Trophoblast cell (in vitro differentiated cells and primary cell): ENCODE data around the gene SCAMP5.

Source experiments
- DNase-seq, 2 donors: peaks; one replicate each; pipeline ENCODE4 v3.0.0-alpha.2; 2016
- H2AFZ ChIP-seq: 2 replicates; pipeline ENCODE4 v1.6.1; 2013; ENCODE audit warnings: low read length, moderate library complexity, mild to moderate bottlenecking; ENCODE audit not compliant: insufficient read depth, poor library complexity
- H2AK5ac ChIP-seq: 2 replicates; pipeline ENCODE4 v1.6.1; 2013; ENCODE audit warnings: mild to moderate bottlenecking, low read length
- H2BK120ac ChIP-seq: 2 replicates; pipeline ENCODE4 v1.6.1; 2013; ENCODE audit warnings: low read length, mild to moderate bottlenecking, moderate library complexity; ENCODE audit not compliant: insufficient read depth, poor library complexity
- H2BK12ac ChIP-seq: 2 replicates; pipeline ENCODE4 v1.6.1; 2013; ENCODE audit warnings: mild to moderate bottlenecking, low read length, moderate library complexity
- H2BK5ac ChIP-seq: 2 replicates; pipeline ENCODE4 v1.6.1; 2013; ENCODE audit warnings: low read length, low read depth, moderate library complexity, mild to moderate bottlenecking; ENCODE audit not compliant: poor library complexity
- H3K14ac ChIP-seq: 2 replicates; pipeline ENCODE4 v1.6.1; 2013; ENCODE audit warnings: mild to moderate bottlenecking, low read length
- H3K18ac ChIP-seq: 2 replicates; pipeline ENCODE4 v1.6.1; 2013; ENCODE audit warnings: mild to moderate bottlenecking, low read length
- H3K23ac ChIP-seq: 2 replicates; pipeline ENCODE4 v1.6.1; 2013; ENCODE audit warnings: low read length
- H3K27ac ChIP-seq: 2 replicates; pipeline ENCODE4 v1.5.1; 2013; ENCODE audit warnings: low read depth, mild to moderate bottlenecking, inconsistent platforms, low read length, moderate library complexity
- H3K27me3 ChIP-seq: 2 replicates; pipeline ENCODE4 v1.6.1; 2013; ENCODE audit warnings: inconsistent platforms, mild to moderate bottlenecking, low read length, moderate library complexity; ENCODE audit not compliant: insufficient read depth
- H3K36me3 ChIP-seq, 2 experiments: 1 replicate in 1 of 2; 2 replicates in 1 of 2; pipeline ENCODE4 v1.6.1; 2013; ENCODE audit warnings: low read length in 2 of 2, mild to moderate bottlenecking in 2 of 2, moderate library complexity in 1 of 2; ENCODE audit not compliant: insufficient read depth in 2 of 2, control insufficient read depth in 1 of 2
- H3K4ac ChIP-seq: 2 replicates; pipeline ENCODE4 v1.6.1; 2013; ENCODE audit warnings: low read depth, mild to moderate bottlenecking, low read length, moderate library complexity
- H3K4me1 ChIP-seq, 2 experiments: 1 replicate in 1 of 2; 2 replicates in 1 of 2; pipeline ENCODE4 v1.6.1; 2013; ENCODE audit warnings: low read length in 2 of 2, mild to moderate bottlenecking in 2 of 2, moderate library complexity in 1 of 2; ENCODE audit not compliant: insufficient read depth in 2 of 2, control insufficient read depth in 1 of 2
- H3K4me2 ChIP-seq: 2 replicates; pipeline ENCODE4 v1.6.1; 2013; ENCODE audit warnings: inconsistent platforms, mild to moderate bottlenecking, low read length, moderate library complexity
- H3K4me3 ChIP-seq: 2 replicates; pipeline ENCODE4 v1.5.1; 2013; ENCODE audit warnings: mild to moderate bottlenecking, low read depth, low read length, inconsistent platforms
- H3K79me1 ChIP-seq: one replicate; pipeline ENCODE4 v1.6.1; 2013; ENCODE audit warnings: low read length
- H3K79me2 ChIP-seq: 2 replicates; pipeline ENCODE4 v1.6.1; 2013; ENCODE audit warnings: low read length, mild to moderate bottlenecking; ENCODE audit not compliant: control insufficient read depth, insufficient read depth, poor library complexity
- H3K9ac ChIP-seq: 2 replicates; pipeline ENCODE4 v1.6.1; 2013; ENCODE audit warnings: mild to moderate bottlenecking, low read length
- H3K9me3 ChIP-seq: 2 replicates; pipeline ENCODE4 v1.6.1; 2013; ENCODE audit warnings: low read depth, mild to moderate bottlenecking, control low read depth, inconsistent platforms, low read length; ENCODE audit not compliant: insufficient read depth
- H4K12ac ChIP-seq: 2 replicates; pipeline ENCODE4 v1.6.1; 2013; ENCODE audit warnings: low read depth, mild to moderate bottlenecking, low read length, moderate library complexity
- H4K8ac ChIP-seq: 2 replicates; pipeline ENCODE4 v1.6.1; 2013; ENCODE audit warnings: low read depth, mild to moderate bottlenecking, low read length, moderate library complexity
- H4K91ac ChIP-seq: one replicate; pipeline ENCODE4 v1.6.1; 2013; ENCODE audit warnings: low read depth, mild to moderate bottlenecking, low read length, moderate library complexity
- WGBS: extraction: QIAGEN DNeasy Blood & Tissue Kit; methylation state at CpG from one replicate; pipeline ENCODE4 v1.1.7; 2013; ENCODE audit warnings: missing lambda C conversion rate; ENCODE audit not compliant: insufficient read length, insufficient coverage; ENCODE audit errors: extremely low coverage; 5-methylcytosine and 5-hydroxymethylcytosine counted together

Gene SCAMP5

DNA sequence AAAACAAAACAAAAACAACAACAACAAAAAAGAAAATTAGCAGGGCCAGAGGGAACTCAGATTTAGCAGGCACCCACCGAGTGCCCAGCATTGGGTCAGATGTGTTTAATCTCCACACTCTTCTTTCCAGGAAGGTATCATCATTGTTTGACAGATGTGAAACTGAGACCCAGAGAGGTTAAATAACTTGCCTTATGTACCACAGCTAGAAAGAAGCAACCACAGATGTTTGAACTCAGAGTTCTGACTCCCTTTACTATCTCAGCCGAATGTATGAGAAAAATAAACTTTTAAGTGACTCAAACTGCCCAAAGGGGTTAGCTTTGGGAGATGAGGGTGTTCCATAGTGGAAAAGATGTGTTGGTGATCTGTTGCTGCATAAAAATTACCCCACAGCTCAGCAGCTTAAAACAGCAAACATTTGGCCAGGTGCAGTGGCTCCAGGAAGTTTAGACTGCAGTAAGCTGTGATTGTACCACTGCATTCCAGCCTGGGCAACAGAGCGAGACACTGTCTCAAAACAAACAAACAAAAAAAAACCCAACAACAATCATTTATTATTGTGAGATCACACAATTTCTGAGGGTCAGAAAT lies 34.3 kb upstream of the SCAMP5 start:
- peaks cover 45% of the 10 kb centered on the region for H3K27me3 ChIP-seq
- H3K79me2 ChIP-seq = no peaks in the 10 kb centered on the region
- WGBS = no CpG with 5 or more reads among the region's 3 CpGs
- H2AFZ ChIP-seq = no peak overlapping the region
- no peak overlapping the region for H2BK5ac ChIP-seq
- no peaks in the 10 kb centered on the region for H3K79me1 ChIP-seq
- H3K4me1 ChIP-seq = peaks cover 11 to 12% of the 10 kb centered on the region in 2 experiments
- H3K4me2 ChIP-seq = no peak overlapping the region
- no peak overlapping the region for H2BK12ac ChIP-seq
- H2BK120ac ChIP-seq = no peak overlapping the region
- H2AK5ac ChIP-seq = no peak overlapping the region
- H3K23ac ChIP-seq = no peak overlapping the region
- H3K9ac ChIP-seq = no peak overlapping the region
- H3K27ac ChIP-seq = no peak overlapping the region
- H3K9me3 ChIP-seq = peaks cover 4% of the 10 kb centered on the region
- H4K8ac ChIP-seq = no peak overlapping the region
- H3K36me3 ChIP-seq = no peaks in the 10 kb centered on the region
- H3K4ac ChIP-seq = no peak overlapping the region
- no peak overlapping the region for H3K18ac ChIP-seq
- H4K91ac ChIP-seq = no peak overlapping the region
- no peak overlapping the region for H3K14ac ChIP-seq
- DNase-seq = no peak
- no peak overlapping the region for H4K12ac ChIP-seq
- H3K4me3 ChIP-seq = no peak overlapping the region

GRCh38 chr15:74961616-74962015 lies 33.7 kb upstream of the SCAMP5 start:
- no peak overlapping the region for H4K8ac ChIP-seq
- H3K4me1 ChIP-seq = peaks cover 7 to 8% of the 10 kb centered on the region in 2 experiments
- H3K4me3 ChIP-seq = no peak overlapping the region
- H2BK120ac ChIP-seq = no peak overlapping the region
- H3K23ac ChIP-seq = no peak overlapping the region
- no peak overlapping the region for H4K91ac ChIP-seq
- H3K9me3 ChIP-seq = peaks cover 4% of the 10 kb centered on the region
- no peak overlapping the region for H2BK5ac ChIP-seq
- H3K27ac ChIP-seq = no peak overlapping the region
- no peak for DNase-seq
- H3K27me3 ChIP-seq = peaks cover 40% of the 10 kb centered on the region
- no peaks in the 10 kb centered on the region for H3K79me2 ChIP-seq
- H4K12ac ChIP-seq = no peak overlapping the region
- no peak overlapping the region for H3K4me2 ChIP-seq
- no peaks in the 10 kb centered on the region for H3K79me1 ChIP-seq
- H3K9ac ChIP-seq = no peak overlapping the region
- no peak overlapping the region for H3K14ac ChIP-seq
- no peak overlapping the region for H3K4ac ChIP-seq
- H3K18ac ChIP-seq = no peak overlapping the region
- H2BK12ac ChIP-seq = no peak overlapping the region
- H2AK5ac ChIP-seq = no peak overlapping the region
- no peaks in the 10 kb centered on the region for H3K36me3 ChIP-seq
- no CpG with 5 or more reads among the region's 5 CpGs for WGBS
- no peak overlapping the region for H2AFZ ChIP-seq

- no peak overlapping the region for H3K18ac ChIP-seq
- H3K4me3 ChIP-seq = no peak overlapping the region
- H3K4me2 ChIP-seq = no peak overlapping the region
- H2BK5ac ChIP-seq = no peak overlapping the region
- no peaks in the 10 kb centered on the region for H3K79me1 ChIP-seq
- H3K23ac ChIP-seq = no peak overlapping the region
- H2AK5ac ChIP-seq = no peak overlapping the region
- no peak overlapping the region for H3K4ac ChIP-seq
- peaks cover 2% of the 10 kb centered on the region for H3K9me3 ChIP-seq
- H3K14ac ChIP-seq = no peak overlapping the region
- H2BK12ac ChIP-seq = no peak overlapping the region
- H4K8ac ChIP-seq = no peak overlapping the region
- no peak overlapping the region for H2AFZ ChIP-seq
- H2BK120ac ChIP-seq = no peak overlapping the region
- DNase-seq = no peak
- H3K27me3 ChIP-seq = peaks cover 35% of the 10 kb centered on the region
- no peaks in the 10 kb centered on the region for H3K36me3 ChIP-seq
- no CpG with 5 or more reads among the region's 8 CpGs for WGBS
- no peak overlapping the region for H4K12ac ChIP-seq
- no peak overlapping the region for H3K27ac ChIP-seq
- H3K9ac ChIP-seq = no peak overlapping the region
- no peaks in the 10 kb centered on the region for H3K79me2 ChIP-seq
- H3K4me1 ChIP-seq = peaks cover 2 to 4% of the 10 kb centered on the region in 2 experiments
- no peak overlapping the region for H4K91ac ChIP-seq
Observed at GRCh38 chr15:74962219-74962618, 33.1 kb upstream of the SCAMP5 start.

GRCh38 chr15:74962671-74963070 lies 32.7 kb upstream of the SCAMP5 start:
- Histone ChIP-seq H2AK5ac (no peak overlapping the region), H3K27me3 (peaks cover 30% of the 10 kb centered on the region), H3K79me2 (no peaks in the 10 kb centered on the region), H2BK5ac (no peak overlapping the region), H3K4me3 (no peak overlapping the region), H3K9ac (no peak overlapping the region), H3K4me2 (no peak overlapping the region), H3K36me3 (no peaks in the 10 kb centered on the region), H2BK12ac (no peak overlapping the region), H3K18ac (no peak overlapping the region), H4K91ac (no peak overlapping the region), H3K23ac (no peak overlapping the region), H3K14ac (no peak overlapping the region), H3K4me1 (peaks cover 0 to 2% of the 10 kb centered on the region in 2 experiments), H3K27ac (no peak overlapping the region), H4K8ac (no peak overlapping the region), H2AFZ (no peak overlapping the region), H2BK120ac (no peak overlapping the region), H3K9me3 (peaks cover 2% of the 10 kb centered on the region), H3K4ac (no peak overlapping the region), H3K79me1 (no peaks in the 10 kb centered on the region), H4K12ac (no peak overlapping the region)
- DNase-seq = no peak
- no CpG with 5 or more reads among the region's 2 CpGs for WGBS
